NCI-H187 treated with DMSO at 0.1 percent for 48 hours (cell line): ENCODE data around the gene PTPN14.
"Not testable (repeated sequence)": the region's sequence is repeated elsewhere in the genome, so short reads cannot be mapped to it uniquely, and the experiment has no call there.

Experiments used
- DNase-seq: peaks from one replicate; lab custom pipeline; 2025; lab: John Stamatoyannopoulos, UW

PTPN14 gene

GRCh38 chr1:214541693-214542092, 9.7 kb downstream of the PTPN14 start:
- no peak for DNase-seq

- no peak for DNase-seq
These were observed 10.2 kb downstream of the PTPN14 start for GRCh38 chr1:214541206-214541605.

GRCh38 chr1:214540324-214540723, 11.1 kb downstream of the PTPN14 start:
- DNase-seq: no peak

GRCh38 chr1:214538496-214538895, 12.9 kb downstream of the PTPN14 start:
- no peak for DNase-seq

DNA sequence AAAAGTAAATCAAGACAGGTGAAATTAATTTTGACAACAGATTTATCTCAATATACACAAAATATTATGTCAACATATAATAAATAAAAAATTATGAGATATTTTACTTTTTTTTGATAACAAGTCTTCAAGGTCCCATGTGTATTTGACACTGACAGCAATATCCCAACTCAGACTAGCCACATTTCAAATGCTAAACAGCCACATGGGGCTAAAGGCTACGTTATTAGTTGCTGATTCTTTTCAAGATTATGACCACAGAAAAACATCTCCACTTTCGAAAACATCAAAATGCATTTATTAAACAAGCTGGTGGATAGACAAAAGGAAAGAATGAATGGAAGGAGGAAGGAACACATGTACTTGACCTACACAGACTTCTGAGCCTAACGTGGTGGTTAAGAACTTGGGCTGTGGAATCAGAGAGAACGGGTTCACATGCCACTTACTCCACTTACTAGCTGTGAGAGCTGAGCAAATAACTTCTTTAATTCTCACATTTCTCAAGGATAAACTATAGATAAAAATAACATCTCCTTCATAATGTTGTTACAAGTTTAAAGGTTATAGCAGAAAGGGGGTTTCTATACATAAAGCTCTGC, 13.4 kb downstream of the PTPN14 start:
- no peak for DNase-seq

DNA sequence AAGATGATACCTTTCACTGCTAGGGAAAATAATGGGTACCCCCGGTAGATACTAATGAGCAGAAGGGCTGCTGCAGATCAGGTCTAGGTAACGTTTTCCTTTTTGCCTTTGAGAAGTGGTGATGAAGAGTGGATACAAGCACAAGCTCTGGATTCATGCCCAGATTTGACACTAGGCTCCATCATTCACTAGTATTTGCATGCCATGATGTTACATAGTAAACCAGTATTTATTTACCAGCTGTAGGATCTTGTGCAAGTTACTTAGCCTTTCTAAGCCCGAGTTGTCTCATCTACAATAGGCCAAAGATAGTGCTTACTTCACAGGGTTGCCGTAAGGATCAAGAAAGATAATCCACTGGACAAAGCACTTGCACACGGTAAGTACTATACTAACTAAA, 14.2 kb downstream of the PTPN14 start:
- no peak for DNase-seq

GRCh38 chr1:214532070-214532469, 19.3 kb downstream of the PTPN14 start:
- no peak for DNase-seq

- no peak for DNase-seq
These were observed 25.8 kb downstream of the PTPN14 start for GRCh38 chr1:214525535-214526019.

- no peak for DNase-seq
These were observed 26.6 kb downstream of the PTPN14 start for GRCh38 chr1:214524824-214525223.

DNA sequence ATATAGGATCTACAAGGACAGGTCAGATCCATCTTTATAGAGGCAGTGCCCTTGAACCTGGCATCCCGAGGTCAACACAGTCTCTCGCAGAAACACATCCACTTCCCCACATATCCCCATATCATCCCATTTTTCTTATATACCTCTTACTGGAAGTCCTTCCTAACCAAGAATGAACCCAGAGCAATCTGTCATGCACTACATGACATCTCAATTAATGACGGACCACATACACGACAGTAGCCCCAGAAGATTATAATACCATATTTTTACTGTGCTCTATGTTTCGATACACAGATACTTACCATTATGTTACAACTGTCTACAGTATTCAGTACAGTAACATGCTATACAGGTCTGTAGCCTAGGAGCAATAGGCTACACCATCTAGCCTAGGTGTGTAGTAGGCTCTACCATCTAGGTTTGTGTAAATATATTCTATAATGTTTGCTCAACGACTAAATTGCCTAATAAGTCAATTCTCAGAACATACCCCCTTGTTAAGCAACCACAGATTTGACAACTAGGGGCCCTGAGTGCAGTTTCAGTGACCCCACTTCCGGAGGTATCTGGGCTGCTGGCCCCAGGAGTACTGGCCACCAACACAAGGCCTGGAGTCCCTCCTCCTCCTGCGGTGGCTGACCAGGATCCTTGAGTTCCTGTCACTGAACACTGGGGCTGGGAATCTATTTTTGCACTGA, 28.1 kb downstream of the PTPN14 start:
- no peak for DNase-seq

DNA sequence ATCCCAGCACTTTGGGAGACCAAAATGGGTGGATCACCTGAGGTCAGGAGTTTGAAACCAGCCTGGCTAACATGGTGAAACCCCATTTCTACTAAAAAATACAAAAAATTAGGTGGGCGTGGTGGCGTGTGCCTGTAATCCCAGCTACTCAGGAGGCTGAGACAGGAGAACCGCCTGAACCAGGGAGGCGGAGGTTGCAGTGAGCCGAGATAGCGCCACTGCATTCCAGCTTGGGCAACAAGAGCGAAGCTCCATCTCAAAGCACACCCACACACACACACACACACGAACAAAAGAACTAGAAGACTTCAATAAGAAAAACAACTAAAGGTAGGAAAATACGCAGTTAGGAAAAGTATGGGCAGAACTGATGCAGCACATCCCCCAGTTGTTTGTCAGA, 29.9 kb downstream of the PTPN14 start:
- not testable (repeated sequence) for DNase-seq

GRCh38 chr1:214520544-214521165, 30.7 kb downstream of the PTPN14 start:
- peak; percentile 29 for DNase-seq

DNA sequence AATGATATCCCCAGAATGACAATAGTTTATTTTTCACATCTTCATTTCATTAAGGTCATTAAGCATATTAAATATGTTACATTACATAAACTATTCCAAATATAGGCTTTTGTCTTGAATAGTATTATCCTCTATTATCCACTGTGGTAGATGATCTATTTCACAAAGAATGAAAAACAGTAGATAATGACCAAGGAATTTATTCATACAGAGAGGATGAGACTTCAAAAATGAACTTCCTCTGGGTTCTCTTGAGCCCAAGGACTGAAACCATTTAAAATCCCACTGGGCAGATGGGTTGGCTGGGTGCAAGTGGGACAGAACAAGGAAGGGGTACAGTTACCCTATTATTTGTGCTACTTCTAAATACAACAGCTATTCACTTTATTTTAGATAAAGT, 33.0 kb downstream of the PTPN14 start:
- DNase-seq: no peak

- no peak for DNase-seq
These were observed 34.7 kb downstream of the PTPN14 start for GRCh38 chr1:214516434-214517326.

GRCh38 chr1:214515544-214516433, 35.6 kb downstream of the PTPN14 start:
- no peak for DNase-seq

DNA sequence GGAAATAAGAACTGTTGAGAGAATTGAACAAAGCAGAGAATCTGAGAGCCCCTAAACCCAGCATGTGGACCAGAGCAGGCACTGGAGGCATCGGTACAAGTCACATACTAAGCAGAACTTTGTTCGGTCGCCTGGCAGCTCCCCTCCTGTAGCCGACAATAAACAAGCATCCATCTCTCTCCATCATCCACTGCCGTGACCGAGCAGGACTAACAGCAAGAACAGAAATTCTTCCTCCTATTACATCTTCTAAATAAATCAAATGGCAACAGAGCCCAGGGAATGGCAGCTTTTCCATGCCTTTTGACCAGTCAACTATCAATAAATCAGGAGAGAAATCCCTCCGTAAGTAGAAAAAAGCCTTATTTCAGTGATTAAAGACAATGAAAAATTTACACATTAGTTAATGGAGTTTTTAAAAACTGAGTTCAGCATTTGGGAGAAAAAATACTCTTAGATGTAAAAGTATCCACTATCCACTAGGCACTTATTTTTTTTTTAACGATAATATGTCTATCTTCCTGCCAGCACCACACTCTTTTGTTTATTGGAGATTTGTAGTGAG, 36.5 kb downstream of the PTPN14 start:
- DNase-seq: no peak

DNA sequence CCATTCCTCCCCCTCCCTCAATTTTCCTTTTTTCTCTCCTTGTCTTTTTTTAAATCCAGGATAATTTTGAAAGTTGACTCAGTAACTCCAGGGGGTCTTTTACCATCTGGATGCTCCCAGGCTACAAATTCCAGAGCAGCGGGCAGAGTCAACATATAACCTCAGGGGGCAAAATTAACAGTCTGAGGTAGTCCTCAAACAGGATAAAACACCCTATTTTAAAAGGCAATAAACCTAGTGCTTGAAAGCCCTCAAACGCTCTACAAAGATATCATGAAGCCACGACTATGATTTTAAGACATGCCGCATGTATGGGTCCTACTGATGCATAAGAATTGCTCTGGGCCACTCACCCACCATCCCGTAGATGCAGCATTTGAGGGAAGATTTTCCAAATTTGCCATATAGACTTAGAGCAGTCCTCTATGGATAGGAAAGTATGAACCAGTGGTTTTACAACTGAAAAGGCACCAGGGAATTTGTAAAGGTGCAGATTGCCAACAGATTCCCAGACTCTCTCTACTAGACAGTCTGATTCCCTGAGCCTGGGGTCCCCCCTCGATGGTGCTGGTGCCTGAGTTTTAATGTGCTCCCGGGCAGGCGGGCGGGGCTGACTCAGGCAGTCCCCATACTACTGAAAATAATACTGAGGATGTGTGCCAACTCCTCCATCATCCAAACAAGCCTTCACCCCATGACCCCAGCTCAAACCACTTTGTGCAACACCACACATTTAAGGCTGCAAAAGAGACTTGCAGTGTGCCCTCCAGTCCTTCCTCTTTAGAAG, 37.2 kb downstream of the PTPN14 start:
- DNase-seq: no peak

DNA sequence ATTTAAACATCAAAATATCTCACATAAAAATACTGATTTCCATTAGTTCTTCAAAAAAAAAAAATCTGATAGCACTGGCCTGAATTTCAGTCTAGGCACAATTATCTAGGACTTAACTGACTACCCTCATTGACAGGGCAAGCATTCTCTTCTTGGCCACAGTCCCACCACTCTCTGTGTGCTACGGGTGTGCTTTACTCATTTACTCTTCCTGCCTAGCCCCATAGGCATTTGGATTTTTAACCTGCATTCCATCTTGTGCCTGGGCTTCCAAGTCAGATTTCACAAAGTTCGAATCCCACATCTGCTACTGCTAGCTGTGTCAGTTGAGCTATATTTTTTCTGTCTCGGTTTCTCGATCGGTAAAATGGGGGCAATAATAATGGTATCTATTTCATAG, 38.0 kb downstream of the PTPN14 start:
- DNase-seq: no peak

- DNase-seq: no peak
These were observed 39.8 kb downstream of the PTPN14 start for GRCh38 chr1:214511639-214511998.
